ENCODE results near the gene CYTIP.

Gene CYTIP

DNA sequence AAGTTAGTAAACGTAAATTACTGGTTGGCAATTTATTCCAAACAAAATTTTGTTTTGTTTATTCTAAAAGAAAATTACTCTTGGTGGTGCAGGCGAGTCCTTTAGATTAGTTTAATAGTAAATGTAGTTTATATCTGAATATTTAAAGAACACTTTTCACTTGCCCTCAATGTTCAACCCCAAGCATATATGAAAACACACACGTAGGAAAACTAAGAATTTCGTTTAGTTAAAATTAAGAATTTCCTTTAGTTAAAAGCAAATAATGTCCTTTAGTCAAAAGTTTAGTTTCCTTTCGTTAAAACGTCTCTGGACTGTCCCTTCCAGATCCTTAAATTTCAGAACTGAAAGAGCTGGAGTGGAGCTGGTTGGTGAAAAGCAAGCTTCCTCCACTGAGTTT, 19.1 kb upstream of the CYTIP start:
- DNase-seq (ENCODE audit: low read depth, low spot score), result no peak

DNA sequence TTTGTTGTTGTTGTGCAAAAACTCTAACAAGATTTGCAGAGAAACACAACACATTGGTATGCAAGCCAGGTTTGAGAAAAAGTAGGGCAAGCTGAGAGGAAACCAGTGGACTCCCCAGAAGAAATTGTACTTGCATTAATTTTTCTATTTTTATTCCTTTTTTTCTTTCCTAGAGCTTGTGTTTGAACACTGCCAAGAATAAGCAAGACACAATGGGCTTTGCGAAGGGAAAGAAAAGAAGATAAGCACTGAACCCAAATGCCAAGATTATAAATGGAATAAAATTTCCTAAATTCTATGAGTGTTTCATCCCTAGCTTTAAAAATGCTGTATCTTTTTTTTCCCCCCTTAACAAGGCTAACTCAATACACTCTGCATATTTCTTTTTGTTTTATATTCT, 17.0 kb upstream of the CYTIP start:
- DNase-seq (ENCODE audit: low read depth, low spot score), result no peak

GRCh38 chr2:157460384-157460837, 16.5 kb upstream of the CYTIP start:
- no peak for DNase-seq (ENCODE audit: low read depth, low spot score)

DNA sequence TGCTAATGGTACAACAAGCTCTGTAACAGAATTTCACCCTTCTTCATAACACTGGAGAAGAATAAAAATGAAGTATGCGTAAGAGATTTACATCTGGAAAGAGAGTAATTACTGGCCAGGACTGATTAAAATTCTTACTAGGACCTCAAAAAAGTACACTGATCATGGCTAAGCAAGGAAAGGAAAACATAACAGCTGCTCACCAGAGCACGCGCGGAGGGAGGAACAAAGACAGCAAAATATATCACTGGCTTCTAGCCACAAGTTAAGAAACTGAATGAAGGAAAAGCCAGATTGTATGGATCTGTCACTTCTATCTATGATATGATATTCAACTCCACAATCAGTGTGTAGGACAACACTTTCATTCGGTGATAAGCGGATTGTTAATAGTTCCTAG, 15.6 kb upstream of the CYTIP start:
- DNase-seq (ENCODE audit: low read depth, low spot score), result no peak

GRCh38 chr2:157447741-157448140, 3.9 kb upstream of the CYTIP start:
- DNase-seq (ENCODE audit: low read depth, low spot score), result no peak

DNA sequence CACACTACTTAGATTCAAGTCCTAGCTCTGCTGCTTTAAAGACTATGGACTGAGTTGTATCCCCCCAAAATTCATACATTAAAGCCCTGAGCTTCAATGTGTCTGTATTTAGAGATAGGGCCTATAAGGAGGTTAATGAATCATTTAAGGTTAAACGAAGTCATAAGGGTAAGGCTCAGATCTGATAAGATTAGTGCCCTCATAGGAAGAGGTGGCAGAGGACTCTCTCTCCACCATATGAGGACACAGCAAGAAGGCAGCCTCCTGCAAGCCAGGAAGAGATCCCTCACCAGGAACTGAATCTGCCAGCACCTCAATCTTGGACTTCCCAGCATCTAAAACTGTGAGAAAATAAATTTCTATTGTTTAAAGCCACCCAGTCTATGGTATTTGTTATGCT, 3.1 kb upstream of the CYTIP start:
- DNase-seq (ENCODE audit: low read depth, low spot score), result no peak

DNA sequence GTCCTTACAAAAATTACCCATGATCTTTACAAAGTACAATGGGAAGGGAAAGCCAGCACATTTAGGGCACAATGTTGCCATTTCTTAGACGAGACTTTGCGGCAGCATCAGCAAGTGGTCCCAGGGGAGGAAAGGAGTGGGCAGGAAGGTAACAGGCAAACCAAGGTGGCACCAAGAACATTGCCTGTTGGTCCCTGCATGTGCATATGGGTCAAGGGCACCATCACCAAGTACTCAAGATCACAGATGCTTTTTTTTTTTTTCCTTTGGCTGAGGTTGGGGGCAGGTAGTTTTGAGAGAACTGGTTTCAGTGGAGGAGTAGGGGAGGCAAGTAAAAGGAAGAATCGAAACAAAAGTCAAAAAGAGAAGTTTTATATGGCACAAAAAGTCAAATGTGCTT, 752 bp upstream of the CYTIP start:
- no peak for DNase-seq (ENCODE audit: low read depth, low spot score)

DNA sequence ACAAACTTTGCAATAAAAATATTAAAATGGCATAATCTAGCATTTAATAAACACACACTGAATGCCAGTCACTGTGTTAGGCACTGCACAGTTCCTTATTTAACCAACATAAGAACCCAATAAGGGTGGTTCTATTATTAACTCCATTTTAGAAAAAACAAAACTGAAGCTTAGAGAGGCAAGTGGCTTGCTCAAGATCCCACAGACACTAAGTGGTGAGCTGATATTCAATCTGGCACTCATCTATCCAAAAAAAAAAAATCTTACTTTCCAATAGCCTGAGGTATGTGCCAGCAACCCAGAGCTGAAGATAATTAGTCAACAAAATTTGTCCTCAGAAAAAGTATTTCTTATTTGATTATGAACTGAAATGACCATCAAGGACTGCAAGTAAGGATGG, 799 bp downstream of the CYTIP start:
- DNase-seq (ENCODE audit: low read depth, low spot score), result no peak

GRCh38 chr2:157442636-157443035, 1.3 kb downstream of the CYTIP start:
- no peak for DNase-seq (ENCODE audit: low read depth, low spot score)

DNA sequence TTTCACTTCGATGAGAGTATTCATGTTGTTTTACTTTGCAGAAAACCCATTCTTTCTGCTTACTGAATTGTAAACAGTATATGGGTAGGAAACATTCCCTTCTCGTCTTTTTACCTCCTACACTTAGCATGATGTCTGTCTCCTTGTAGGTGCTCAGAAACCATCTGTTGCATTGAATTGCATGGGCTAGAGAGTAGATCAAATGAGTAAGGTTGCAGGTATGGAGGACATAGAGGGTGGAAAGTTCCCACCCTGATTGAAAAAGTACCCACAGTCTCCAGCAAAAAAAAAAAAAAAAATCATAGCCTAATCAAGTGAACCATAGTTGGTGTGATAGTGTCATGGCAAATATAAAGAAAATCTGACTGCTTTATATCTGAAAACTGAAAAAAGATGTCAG, 1.7 kb downstream of the CYTIP start:
- DNase-seq (ENCODE audit: low read depth, low spot score), result no peak

- DNase-seq (ENCODE audit: low read depth, low spot score), result no peak
Measured at GRCh38 chr2:157441072-157441454, 2.8 kb downstream of the CYTIP start.

DNA sequence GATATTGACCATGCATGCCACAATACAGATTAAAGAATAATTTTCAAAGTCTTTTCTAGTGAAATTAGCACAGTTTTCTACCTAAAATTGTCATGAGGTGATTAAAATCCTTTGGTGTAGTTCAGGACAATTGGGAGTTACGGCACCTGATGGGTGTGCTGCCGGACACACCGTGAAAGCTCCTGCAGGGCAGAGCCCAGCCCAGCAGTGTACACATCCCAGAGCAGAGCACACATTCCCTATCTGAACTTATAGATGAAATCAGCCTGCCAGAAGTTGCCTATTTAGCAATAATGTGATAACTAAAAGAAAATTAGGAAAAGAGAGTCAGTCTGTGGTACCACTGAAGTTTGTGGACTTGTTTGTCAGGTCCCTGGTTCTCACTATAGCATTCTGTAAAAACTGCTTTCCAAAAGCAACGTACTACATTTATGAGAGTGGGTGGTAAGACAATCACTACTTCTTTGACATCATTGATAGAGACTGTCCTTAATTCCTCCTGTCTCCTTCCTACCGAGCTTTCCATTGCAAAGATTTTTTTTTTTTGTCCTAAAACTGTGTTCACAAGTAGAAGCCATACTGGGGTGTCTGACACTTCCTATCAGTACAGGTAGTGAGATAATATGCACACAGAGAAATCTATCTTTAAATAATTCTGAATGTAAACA, 3.4 kb downstream of the CYTIP start:
- DNase-seq (ENCODE audit: low read depth, low spot score), result no peak

GRCh38 chr2:157439824-157440186, 4.1 kb downstream of the CYTIP start:
- no peak for DNase-seq (ENCODE audit: low read depth, low spot score)

DNA sequence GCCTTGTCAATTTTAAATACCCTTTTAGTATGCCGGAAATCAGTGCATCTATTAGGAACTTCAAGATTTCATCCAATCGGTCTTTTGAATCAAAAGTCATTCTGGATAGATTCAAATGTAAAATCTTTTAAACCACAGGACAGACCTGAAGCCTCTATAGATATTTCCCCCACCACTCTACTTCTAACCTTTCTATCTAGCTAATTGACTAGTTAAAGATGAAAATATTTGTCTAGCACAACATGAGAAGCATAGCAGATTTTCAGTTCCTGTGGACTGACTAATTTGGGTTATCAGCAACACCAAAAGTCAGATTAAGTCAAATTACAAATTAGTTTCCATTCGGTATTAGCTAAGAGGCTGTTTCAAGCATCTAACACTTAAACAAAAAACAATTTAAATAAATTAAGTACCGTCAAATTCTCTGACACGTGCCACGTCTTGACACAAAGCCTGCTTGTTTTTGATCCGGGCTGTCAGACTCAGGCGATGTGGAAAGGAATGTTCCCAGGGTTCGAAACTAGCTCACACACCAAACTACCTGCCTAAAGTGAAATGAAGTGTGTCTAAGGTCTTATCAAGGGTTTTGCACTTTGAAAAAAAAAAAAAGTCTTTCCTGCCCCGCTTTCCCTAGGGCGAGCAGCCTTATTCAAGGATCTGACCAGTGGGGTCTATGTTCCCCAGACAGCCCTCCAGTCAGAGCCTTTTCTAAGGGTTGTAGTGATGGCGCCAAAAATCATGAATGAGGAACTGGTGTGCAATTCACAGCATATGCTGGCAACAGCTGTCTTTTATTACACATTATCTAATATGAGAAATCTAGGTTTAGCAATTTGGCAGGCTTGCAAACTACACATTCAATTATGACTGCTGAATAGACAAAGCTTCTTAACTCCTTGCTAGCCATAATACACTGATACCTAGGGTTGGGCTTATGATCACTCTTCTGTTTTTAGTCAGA, 4.7 kb downstream of the CYTIP start:
- DNase-seq (ENCODE audit: low read depth, low spot score), result no peak

- no peak for DNase-seq (ENCODE audit: low read depth, low spot score)
Measured at GRCh38 chr2:157433394-157433793, 10.5 kb downstream of the CYTIP start.

GRCh38 chr2:157432475-157433106, 11.3 kb downstream of the CYTIP start:
- no peak for DNase-seq (ENCODE audit: low read depth, low spot score)

DNA sequence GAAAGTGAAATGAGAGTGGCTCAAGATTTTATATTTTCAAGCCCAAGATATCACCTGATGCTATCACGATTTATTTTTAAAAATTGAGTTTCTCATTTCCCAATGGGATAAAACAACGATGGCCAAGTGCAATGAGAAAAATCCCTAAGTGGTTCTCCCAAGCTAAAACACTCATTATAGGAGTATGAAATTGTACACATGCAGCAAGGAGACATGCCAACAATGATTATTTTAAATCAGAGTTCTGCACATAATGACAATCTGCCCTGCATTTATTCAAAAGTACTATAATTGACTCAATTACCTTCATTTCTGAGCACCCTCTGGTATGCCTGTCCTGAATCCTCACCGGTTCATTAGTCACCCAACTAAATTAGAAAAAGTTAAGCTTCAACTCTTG, 12.7 kb downstream of the CYTIP start:
- DNase-seq (ENCODE audit: low read depth, low spot score), result no peak

DNA sequence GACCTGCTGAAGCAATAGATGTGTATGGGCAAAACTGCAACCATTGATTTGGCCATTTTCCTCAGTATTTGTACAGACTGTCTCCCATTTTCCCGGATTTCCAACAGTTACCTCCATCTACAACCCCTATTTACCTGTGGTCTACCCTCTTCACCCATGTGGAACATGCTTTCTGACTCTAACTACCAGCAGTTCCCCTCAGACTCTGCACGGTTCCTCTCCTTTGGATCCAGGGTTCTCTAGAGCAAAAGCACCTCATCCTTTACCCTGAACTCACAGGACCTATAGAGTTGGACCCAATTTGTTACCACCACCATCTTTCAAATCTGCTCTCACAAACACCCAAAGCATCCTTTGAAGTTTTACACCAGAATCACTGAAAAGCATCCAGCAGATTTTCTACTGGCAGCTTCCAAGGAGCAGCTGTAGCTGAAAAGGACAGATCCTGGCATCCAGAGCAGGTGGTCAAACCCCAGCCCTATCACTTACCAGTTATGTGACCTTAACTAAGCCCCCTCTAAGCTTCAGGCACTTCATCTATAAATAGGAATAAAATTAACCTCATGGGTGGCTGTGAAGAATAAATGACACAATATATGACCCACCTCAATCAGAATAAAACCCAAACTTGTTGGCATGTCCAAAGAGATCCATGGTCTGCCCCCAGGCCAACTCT, 15.3 kb downstream of the CYTIP start:
- DNase-seq (ENCODE audit: low read depth, low spot score), result no peak

DNA sequence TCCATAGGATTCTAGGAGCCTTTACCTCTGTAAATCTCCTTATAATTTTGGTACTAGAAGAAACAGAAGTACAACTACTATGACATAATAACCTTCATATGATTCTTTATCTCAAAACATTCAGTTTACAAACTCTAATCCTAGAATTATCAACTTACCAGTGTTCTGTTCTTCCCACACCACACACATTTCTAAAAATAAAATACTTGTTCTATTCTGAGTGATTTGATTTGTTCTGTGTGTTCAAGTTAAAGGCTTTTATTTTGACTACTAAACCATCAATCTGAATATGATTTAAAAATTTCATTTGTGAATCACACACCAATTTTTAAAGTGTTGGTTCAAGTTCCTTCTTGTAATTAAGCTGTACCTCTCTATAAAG, 16.0 kb downstream of the CYTIP start:
- DNase-seq (ENCODE audit: low read depth, low spot score), result no peak

DNA sequence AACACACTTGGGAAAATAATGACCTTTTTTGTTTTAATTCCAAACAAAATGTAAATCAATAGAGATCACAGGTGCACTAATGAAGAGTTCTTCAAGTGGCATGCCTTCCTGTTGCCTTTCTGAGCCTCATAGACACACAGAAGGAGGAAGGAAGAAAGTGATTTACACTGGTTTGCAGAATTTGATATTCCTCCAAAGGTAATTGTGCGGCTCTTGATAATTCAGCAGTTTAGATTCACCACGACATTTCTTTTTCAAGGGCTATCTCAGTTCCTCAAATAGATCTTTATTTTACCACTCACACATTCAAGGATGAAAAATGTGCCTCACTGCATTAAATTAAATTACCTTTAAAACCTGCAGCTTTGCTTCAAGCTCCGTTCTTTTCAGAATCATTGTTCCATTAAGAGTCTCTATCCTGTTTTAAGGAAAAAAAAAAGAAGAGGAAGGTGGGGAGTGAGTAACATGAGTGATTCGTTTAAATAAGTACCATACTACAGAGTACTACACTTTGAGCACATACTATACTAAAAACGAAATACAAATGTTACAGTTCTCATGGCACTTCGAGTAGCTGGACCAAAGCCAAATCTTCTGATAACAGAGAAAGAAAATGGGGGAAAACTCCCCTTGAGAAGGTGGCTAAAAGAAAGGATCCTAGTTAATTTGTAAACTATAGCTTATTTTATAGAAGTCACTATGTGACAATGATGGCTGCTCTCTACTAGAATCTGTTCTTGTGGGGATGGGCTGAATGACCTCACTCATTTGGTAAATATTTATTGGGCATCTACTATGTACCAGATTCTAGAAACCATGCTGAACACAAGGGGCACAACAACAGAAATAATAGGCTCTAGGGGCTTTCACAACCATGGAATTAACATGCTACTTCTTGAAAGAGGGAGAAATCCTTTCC, 16.6 kb downstream of the CYTIP start:
- no peak for DNase-seq (ENCODE audit: low read depth, low spot score)

GRCh38 chr2:157426477-157426994, 17.4 kb downstream of the CYTIP start:
- DNase-seq (ENCODE audit: low read depth, low spot score), result no peak
